Activated naive CD4-positive, alpha-beta T cell treated with Interleukin-2 at 50 U/mL for 16 hours (primary cell): Measurements from ENCODE around the gene BBOX1.

Experiments used
- DNase-seq: peaks from one replicate; pipeline ENCODE4 v3.0.0-alpha.2; 2020

Gene BBOX1

DNA sequence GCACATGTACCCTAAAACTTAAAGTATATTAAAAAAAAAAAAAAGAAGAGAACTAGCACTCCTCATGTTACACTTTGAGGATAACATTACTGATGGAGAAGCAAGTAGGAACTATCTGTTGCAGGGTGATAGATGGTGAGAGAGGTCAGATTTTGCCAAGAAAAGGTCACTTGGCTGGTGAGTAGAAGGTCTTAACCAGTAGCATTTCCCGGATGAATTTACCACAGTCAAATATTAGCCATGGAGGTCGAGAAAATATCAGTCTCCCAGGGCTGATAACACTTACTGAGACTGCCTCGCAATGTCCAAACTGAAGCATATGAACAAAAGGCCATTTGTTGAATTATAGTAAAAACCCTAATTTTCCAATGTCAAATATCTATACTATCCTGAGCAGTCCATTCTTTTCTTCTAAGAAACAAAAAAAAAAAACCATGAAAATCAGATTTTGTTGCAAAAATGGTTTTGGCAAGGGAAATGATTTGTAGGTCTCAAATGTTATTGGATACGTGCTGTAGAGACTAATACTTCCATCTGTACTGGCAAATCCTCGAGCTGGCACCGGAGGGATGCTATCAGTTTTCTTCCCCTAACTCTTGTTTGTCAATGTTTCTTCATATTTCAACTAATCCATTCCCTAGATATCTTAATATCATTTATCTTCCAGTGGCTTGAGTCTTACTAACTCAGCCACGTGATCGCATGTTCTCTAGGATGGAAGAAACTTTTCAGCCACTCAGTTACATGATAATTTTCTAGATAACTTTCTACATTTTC lies 14.5 kb upstream of the BBOX1 start:
- DNase-seq: no peak

GRCh38 chr11:27028561-27028965 lies 12.1 kb upstream of the BBOX1 start:
- no peak for DNase-seq

GRCh38 chr11:27029966-27030365 lies 10.6 kb upstream of the BBOX1 start:
- DNase-seq: no peak

- no peak for DNase-seq
Observed at GRCh38 chr11:27031754-27032153, 8.9 kb upstream of the BBOX1 start.

DNA sequence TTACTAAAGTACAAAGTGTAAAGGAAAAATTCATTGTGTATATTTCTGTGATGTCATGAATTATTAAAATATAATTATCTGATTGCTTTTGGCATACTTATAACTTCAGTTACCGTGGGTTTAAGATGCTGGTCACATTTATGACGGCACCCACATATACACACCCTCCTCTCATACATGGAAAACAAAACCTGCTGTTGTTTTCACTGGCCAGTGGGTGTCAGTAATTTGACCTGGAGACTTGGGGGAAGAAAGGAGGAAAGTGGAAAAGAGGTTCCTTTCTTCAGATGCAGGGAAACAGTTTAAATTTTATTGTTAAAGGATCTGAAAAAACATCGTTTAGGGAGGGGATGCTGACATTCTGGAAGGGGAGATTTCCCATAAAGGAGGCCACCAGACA lies 742 bp upstream of the BBOX1 start:
- no peak for DNase-seq

DNA sequence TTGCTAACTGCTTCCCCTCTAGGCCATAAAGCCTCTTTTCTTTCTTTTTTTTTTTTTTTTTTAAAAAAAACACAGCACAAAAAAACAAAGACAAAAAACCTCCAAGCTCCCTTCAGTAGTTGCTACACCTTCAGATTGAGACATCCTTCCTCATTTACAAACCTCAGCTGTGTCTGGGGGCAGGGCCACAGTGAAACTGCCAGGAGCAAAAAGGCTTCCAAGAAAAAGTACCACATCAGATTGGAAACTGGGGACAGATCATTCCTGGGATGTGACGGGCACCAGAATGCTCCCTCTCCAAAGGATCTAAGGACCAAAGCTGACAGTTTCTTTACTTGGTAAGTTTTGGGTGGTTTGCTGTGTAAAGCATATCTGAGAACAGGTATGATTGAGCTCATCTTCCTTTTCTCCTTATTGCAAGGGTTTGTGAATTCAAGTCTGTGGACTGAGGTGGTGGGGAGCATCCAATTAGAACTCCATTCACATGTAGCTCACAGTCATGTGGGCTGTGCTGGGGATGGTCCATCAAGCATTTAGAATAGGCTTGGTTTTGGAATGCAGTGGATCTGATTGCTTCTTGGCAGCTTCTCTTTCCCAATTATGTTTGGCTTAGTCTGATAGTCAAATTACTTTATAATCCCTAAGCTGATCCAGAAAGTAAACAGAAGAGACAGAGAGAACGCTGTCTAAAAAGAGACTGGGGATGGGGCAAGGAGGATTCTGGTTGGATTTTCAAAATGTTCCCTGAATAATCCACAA lies 705 bp downstream of the BBOX1 start:
- no peak for DNase-seq

GRCh38 chr11:27046956-27047355 lies 6.3 kb downstream of the BBOX1 start:
- DNase-seq: no peak

DNA sequence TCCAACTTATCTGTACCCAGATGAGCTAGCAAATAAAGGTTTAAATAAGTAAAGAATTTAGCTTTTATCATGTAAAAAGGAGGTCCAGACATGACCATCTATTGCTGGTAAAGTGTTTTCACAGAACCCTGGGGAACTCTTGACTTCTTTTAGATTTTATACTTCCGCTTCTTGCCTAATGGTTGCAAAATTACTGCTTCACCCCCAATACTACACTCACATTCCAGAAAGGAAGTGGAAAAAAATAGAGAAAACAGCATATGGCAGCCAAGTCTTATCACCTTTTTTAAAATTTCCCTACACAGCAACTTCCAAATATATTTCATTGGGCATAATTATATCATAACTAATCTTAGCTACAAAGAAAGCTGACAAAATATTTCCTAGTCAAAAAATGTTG lies 12.1 kb downstream of the BBOX1 start:
- DNase-seq: no peak

DNA sequence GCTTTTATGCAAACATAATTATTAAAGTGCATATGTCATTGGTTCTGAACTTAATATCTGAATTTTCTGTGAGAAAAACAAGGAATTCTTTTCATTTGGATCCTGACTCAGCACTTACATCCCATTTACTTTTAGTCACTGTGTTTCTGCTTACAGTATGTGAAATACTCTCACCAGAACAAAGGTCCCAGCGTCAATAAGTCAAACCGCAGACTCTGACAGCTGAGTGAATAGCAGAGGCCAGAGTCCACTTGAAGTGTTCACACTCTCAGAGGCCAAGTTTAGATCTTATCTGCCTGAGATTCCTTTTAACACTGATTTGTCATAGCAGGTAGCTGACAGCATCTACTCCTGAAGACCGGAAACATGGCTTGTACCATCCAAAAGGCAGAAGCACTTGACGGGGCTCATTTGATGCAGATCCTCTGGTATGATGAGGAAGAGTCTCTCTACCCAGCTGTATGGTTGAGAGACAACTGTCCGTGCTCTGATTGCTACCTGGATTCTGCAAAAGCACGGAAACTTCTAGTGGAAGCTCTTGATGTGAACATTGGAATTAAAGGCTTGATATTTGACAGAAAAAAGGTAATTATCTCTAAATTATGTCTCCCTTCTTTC lies 14.6 kb downstream of the BBOX1 start:
- DNase-seq: no peak

DNA sequence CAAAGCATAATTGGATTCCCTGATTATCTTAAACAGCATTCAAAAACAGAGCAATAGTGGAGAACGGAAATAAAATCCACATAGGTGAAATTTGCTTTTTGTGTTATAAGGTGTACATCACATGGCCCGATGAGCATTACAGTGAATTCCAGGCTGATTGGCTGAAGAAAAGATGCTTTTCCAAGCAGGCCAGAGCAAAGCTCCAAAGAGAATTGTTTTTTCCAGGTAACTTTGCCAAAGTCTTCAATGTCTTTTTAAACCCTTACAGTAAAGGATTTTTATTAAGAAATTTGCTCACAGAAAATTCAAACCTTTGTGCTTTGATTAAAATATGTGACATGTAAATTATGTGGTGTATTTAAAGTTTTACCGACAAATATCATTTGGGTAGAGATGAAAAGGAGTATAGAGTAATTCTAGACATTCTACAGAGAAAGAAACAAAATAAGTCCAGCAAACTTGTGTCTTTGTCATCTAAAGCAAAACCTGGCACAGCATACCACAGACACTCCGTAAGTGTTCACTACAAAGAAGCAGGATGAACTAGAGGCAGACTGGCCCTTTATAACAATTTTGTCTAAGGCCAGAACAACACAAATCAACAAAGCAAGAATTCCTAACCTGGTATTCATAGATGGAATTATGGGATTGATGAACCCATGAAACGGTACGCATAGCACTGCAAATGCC lies 16.6 kb downstream of the BBOX1 start:
- DNase-seq: no peak

DNA sequence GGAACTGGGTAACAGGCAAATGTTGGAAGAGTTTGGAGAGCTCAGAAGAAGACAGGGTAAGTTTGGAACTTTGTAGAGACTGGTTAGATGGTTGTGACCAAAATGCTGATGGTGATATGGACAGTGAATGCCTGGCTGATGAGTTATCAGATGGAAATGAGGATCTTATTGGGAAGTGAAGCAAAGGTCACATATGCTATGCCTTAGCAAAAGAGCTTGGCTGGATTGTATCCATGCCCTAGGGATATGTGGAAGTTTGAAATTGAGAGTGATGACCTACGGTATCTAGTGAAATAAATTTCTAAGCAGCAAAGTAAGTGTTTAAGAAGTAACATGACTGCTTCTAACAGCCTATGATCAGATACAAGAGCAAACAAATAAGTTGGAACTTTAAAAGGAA lies 17.8 kb downstream of the BBOX1 start:
- DNase-seq: no peak

- DNase-seq: no peak
Observed at GRCh38 chr11:27059431-27059830, 18.8 kb downstream of the BBOX1 start.

DNA sequence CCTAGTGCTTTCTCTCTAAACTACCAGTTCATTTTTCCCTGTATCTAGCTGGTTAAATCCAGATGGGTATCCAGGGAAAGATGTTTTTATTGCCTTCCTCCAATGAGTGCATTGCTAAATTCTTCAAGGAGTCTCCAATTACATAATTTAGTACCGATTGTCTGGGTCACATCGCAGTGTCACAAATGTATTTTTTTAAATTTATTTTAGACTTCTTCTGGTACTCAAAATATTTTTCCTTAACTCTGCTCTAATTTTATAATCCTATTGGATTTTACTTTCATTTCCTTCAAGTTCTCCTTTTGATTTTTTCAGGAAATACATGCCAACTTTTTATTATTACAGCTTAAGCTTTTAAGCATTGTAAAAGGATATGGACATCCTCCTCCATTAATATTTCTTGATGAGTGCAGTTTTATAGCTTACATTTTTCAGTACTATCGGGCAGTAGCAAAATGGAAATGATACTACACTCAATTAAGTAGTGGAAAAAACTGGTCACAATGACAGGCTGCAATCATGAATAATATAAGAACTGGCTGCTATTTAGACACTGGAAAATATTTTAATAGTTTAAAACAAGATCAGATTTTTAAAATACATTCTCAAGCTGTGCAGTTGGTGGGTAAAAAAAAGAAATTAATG lies 20.3 kb downstream of the BBOX1 start:
- DNase-seq: no peak

DNA sequence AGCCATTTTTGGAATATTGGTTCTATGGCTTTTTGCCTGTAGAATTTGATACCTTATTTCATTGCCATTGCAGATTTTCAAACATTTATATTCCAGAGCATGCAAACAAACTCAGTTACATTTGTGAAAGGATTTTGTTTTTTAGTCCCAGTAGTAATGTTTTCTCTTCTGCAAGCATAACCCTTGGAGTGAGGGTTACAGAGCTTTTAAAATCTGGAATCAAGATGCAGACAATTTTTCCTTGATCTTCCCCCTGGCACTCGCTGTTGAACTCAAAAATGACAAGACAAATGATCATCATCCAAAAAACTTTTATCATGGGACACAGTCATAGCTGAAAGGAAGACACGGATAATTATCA lies 20.8 kb downstream of the BBOX1 start:
- DNase-seq: no peak

GRCh38 chr11:27064086-27064485 lies 23.5 kb downstream of the BBOX1 start:
- no peak for DNase-seq

GRCh38 chr11:27075192-27075591 lies 34.6 kb downstream of the BBOX1 start:
- no peak for DNase-seq

- DNase-seq: no peak
Observed at GRCh38 chr11:27075655-27076054, 35.0 kb downstream of the BBOX1 start.

- no peak for DNase-seq
Observed at GRCh38 chr11:27076121-27076589, 35.5 kb downstream of the BBOX1 start.

DNA sequence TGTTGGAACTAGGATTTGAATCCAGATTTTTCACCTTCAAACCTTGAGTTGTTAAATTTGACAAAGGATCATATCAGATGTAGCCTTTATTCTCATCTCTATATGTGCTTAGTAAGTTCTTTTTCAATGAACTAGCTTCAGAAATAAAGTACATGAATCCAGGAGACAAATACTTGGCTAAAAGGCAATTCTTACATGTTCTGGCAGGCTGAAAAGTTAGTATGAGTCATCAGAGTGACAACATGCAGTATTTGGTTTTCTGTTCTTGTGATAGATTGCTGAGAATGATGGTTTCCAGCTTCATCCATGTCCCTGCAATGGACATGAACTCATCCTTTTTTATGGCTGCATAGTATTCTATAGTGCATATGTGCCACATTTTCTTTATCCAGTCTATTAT lies 40.4 kb downstream of the BBOX1 start:
- no peak for DNase-seq

GRCh38 chr11:27083241-27083640 lies 42.6 kb downstream of the BBOX1 start:
- DNase-seq: no peak

GRCh38 chr11:27083782-27084181 lies 43.2 kb downstream of the BBOX1 start:
- DNase-seq: no peak

DNA sequence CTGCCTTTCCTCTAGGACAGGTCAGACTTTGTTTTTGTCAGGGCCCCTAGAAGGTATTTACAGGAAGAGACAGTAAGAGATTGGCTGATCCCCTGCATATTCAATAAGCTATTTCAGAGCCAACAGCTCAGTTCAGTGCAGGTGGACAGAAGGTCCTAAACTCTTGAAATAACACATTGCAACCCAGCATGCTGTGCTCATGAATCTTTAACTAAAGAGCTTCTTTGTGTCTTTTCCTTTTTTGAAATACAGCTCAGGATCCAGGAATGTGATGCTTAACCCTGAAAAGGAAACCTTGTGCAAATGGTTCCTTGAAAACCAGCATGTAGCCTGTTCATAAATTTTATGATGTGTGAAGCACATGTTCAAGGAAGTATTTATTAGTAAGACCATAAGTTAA lies 43.9 kb downstream of the BBOX1 start:
- DNase-seq: no peak

DNA sequence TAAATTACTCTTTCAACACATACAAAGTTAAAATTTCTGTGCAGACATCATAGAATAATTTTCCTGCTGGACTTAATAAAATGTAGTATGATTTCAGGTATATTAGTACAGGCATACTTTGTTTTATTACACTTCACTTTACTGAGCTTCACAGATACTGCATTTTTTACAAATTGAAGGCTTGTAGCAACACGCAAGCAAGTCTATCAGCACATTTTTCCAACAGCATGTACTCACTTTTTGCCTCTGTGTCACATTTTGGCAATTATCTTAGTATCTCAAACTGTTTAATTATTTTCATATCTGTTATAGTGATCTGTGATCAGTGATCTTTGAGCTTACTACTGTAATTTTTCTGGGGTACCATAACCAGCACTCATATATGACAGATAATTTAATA lies 44.5 kb downstream of the BBOX1 start:
- no peak for DNase-seq
